IPS DF 6.9 (cell line): ENCODE measurements around the gene SMAGP.

ENCODE experiments used
- DNase-seq: peaks from one replicate; pipeline ENCODE4 v3.0.0-alpha.2; 2013; ENCODE audit warnings: low read depth, low spot score
- H3K27ac ChIP-seq: one replicate; pipeline ENCODE4 v1.5.1; 2013; ENCODE audit warnings: low read length, control low read depth
- H3K27me3 ChIP-seq: 2 replicates; pipeline ENCODE4 v1.6.1; 2013; ENCODE audit warnings: mild to moderate bottlenecking, low read length; ENCODE audit not compliant: control insufficient read depth, insufficient read depth
- H3K36me3 ChIP-seq: 2 replicates; pipeline ENCODE4 v1.6.1; 2013; ENCODE audit warnings: low read length; ENCODE audit not compliant: control insufficient read depth, insufficient read depth
- H3K4me1 ChIP-seq: 2 replicates; pipeline ENCODE4 v1.6.1; 2013; ENCODE audit warnings: low read length; ENCODE audit not compliant: control insufficient read depth, insufficient read depth
- H3K4me3 ChIP-seq: 2 replicates; pipeline ENCODE4 v1.5.1; 2013; ENCODE audit warnings: mild to moderate bottlenecking, low read length
- H3K9me3 ChIP-seq: 2 replicates; pipeline ENCODE4 v1.6.1; 2013; ENCODE audit warnings: low read length, inconsistent platforms; ENCODE audit not compliant: control insufficient read depth, insufficient read depth
- WGBS: extraction: QIAGEN DNeasy Blood & Tissue Kit; methylation state at CpG from one replicate; pipeline ENCODE4 v1.1.7; 2013; ENCODE audit warnings: mixed read lengths, missing lambda C conversion rate; ENCODE audit not compliant: insufficient read length, insufficient coverage; 5-methylcytosine and 5-hydroxymethylcytosine counted together

Gene SMAGP

GRCh38 chr12:51197736-51198567, 72.3 kb downstream of the SMAGP start:
- no peaks in the 10 kb centered on the region for H3K27me3 ChIP-seq
- H3K4me3 ChIP-seq = no peak overlapping the region
- no peak overlapping the region for H3K27ac ChIP-seq
- no peaks in the 10 kb centered on the region; the same call in 1 of the 2 replicates for H3K36me3 ChIP-seq
- H3K9me3 ChIP-seq = no peaks in the 10 kb centered on the region
- no peak for DNase-seq
- peaks cover 2% of the 10 kb centered on the region; the same call in 1 of the 2 replicates for H3K4me1 ChIP-seq
- no CpG with 5 or more reads among the region's 38 CpGs for WGBS

DNA sequence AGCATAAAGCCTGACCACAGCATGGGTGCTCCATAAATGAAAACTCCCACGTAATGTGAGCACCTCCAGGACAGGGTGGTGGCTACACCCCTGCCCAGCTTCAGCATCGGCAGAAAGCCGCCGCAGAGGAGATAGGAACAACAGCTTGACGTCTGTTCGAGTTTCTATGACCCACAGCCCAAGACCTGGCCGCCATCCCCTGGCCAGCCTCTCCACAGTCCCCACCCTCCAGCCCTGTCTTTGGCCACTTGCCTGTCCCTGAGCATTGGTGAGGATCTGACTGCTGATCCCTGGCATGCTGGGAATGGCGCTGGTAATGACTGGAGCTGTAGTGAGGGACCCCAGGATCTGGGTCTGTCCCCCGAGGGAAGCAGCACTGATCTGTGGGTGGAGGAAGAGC, 73.7 kb downstream of the SMAGP start:
- H3K9me3 ChIP-seq = no peaks in the 10 kb centered on the region
- no CpG with 5 or more reads among the region's 9 CpGs for WGBS
- peaks cover 2% of the 10 kb centered on the region; the same call in 1 of the 2 replicates for H3K4me1 ChIP-seq
- no peak overlapping the region for H3K27ac ChIP-seq
- no peaks in the 10 kb centered on the region; the same call in 1 of the 2 replicates for H3K36me3 ChIP-seq
- no peaks in the 10 kb centered on the region for H3K27me3 ChIP-seq
- H3K4me3 ChIP-seq = no peak overlapping the region
- DNase-seq = no peak

DNA sequence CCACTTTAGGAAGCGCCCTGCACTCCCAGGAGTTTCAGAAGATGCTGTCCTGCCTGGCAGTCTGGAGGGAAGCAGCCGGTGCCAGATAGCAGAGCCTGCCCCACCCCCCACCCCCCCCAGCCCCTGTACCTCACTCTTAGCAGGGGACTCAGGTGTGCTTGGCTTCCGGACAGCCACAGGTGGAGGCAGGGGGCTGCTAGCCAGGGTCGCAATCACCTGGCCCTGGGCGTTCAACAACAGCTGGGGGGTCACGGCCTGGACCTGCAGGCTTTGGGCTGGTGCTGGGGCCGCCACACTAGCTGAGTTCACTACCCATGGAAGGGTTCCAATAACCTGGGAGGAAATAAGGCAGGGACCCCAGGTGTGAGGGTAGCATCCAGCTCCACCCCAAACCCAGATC, 74.4 kb downstream of the SMAGP start:
- no peak for DNase-seq
- peaks cover 2% of the 10 kb centered on the region; the same call in 1 of the 2 replicates for H3K4me1 ChIP-seq

More for the DNA sequence above, 74.4 kb downstream of the SMAGP start:
- Histone ChIP-seq H3K9me3 (no peaks in the 10 kb centered on the region), H3K4me3 (no peak overlapping the region), H3K36me3 (no peaks in the 10 kb centered on the region; the same call in 1 of the 2 replicates), H3K27me3 (no peaks in the 10 kb centered on the region), H3K27ac (no peak overlapping the region)
- no CpG with 5 or more reads among the region's 7 CpGs for WGBS
